ENCODE data around the gene CNGA4. TPM values are rescaled to one million over a fixed set of nuclear protein-coding genes. Genes with fewer than 3 reads are reported as not detected.

Gene CNGA4
- total and polyA plus RNA-seq, 2 of the 13 experiments (the other 11 are each of a cell fraction or from before 2014, with no cell fraction given), result 0.03 TPM; not detected in 1

- TF ChIP-seq ZHX2 (IDR thresholded peaks at IDR 0.05; ENCODE audit: low read depth), result no peak
- no peak for TF ChIP-seq ZHX2 (CRISPR knock-in tag; IDR thresholded peaks at IDR 0.05; ENCODE audit: borderline replicate concordance)
- no peak for TF ChIP-seq ZNF503 (CRISPR knock-in tag; IDR thresholded peaks at IDR 0.05)
- TF ChIP-seq ZNF30 (CRISPR knock-in tag; IDR thresholded peaks at IDR 0.05), result no peak
- TF ChIP-seq THAP7 (CRISPR knock-in tag; IDR thresholded peaks at IDR 0.05), result no peak
- TF ChIP-seq KMT2A (CRISPR knock-in tag; IDR thresholded peaks at IDR 0.05), result no peak
- TF ChIP-seq TRIM22 (IDR thresholded peaks at IDR 0.05), result no peak
- no peak for TF ChIP-seq ZFP90 (CRISPR knock-in tag; IDR thresholded peaks at IDR 0.05; ENCODE audit: borderline replicate concordance)
- TF ChIP-seq ZNF446 (CRISPR knock-in tag; IDR thresholded peaks at IDR 0.05), result no peak
- TF ChIP-seq ZNF451 (CRISPR knock-in tag; IDR thresholded peaks at IDR 0.05), result no peak
Observed at GRCh38 chr11:6210274-6210955, 28.5 kb upstream of the CNGA4 start (continued).
